H9 (cell line): Measurements from ENCODE around the gene TRIP6. TPM values are rescaled to one million over a fixed set of nuclear protein-coding genes. Genes with fewer than 3 reads are reported as not detected.

Source experiments
- DNase-seq: peaks from one replicate; pipeline ENCODE4 v3.0.0-alpha.2; 2017
- H2AFZ ChIP-seq: one replicate; pipeline ENCODE4 v1.6.1; 2013; ENCODE audit warnings: mild to moderate bottlenecking, low read length, control low read depth, moderate library complexity
- H2AK5ac ChIP-seq: 2 replicates; pipeline ENCODE4 v1.6.1; 2013; ENCODE audit warnings: low read length, control low read depth, mixed read lengths; ENCODE audit not compliant: insufficient read length
- H2BK120ac ChIP-seq: one replicate; pipeline ENCODE4 v1.6.1; 2013; ENCODE audit warnings: low read depth, mild to moderate bottlenecking, low read length, control low read depth, inconsistent platforms; ENCODE audit not compliant: poor library complexity, severe bottlenecking
- H2BK12ac ChIP-seq: 2 replicates; pipeline ENCODE4 v1.6.1; 2013; ENCODE audit warnings: low read length, control low read depth, mixed read lengths, low read depth; ENCODE audit not compliant: insufficient read length
- H2BK15ac ChIP-seq: 2 replicates; pipeline ENCODE4 v1.6.1; 2013; ENCODE audit warnings: low read depth, low read length, control low read depth
- H2BK20ac ChIP-seq: one replicate; pipeline ENCODE4 v1.6.1; 2013; ENCODE audit warnings: low read depth, mild to moderate bottlenecking, low read length, control low read depth, inconsistent platforms; ENCODE audit not compliant: poor library complexity, severe bottlenecking
- H2BK5ac ChIP-seq: 2 replicates; pipeline ENCODE4 v1.6.1; 2013; ENCODE audit warnings: low read length, control low read depth, mixed read lengths; ENCODE audit not compliant: insufficient read length
- H3K14ac ChIP-seq: 2 replicates; pipeline ENCODE4 v1.6.1; 2013; ENCODE audit warnings: low read length, control low read depth; ENCODE audit not compliant: insufficient read depth
- H3K18ac ChIP-seq: 2 replicates; pipeline ENCODE4 v1.6.1; 2013; ENCODE audit warnings: low read depth, mild to moderate bottlenecking, mixed read lengths, low read length, control low read depth; ENCODE audit not compliant: insufficient read length
- H3K23ac ChIP-seq: 2 replicates; pipeline ENCODE4 v1.6.1; 2013; ENCODE audit warnings: low read length, control low read depth, mixed read lengths, low read depth; ENCODE audit not compliant: insufficient read length
- H3K23me2 ChIP-seq: 2 replicates; pipeline ENCODE4 v1.6.1; 2013; ENCODE audit warnings: low read depth, mild to moderate bottlenecking, mixed read lengths, low read length, control low read depth; ENCODE audit not compliant: insufficient read length, poor library complexity, severe bottlenecking
- H3K27ac ChIP-seq: 2 replicates; pipeline ENCODE4 v1.5.1; 2013; ENCODE audit warnings: low read length, control low read depth, mixed read lengths, low read depth; ENCODE audit not compliant: insufficient read length
- H3K27me3 ChIP-seq: 2 replicates; pipeline ENCODE4 v1.6.1; 2013; ENCODE audit warnings: low read length, control low read depth, inconsistent platforms; ENCODE audit not compliant: insufficient read depth
- H3K4ac ChIP-seq: 2 replicates; pipeline ENCODE4 v1.6.1; 2013; ENCODE audit warnings: low read depth, mild to moderate bottlenecking, control low read depth, inconsistent platforms, low read length, moderate library complexity
- H3K4me1 ChIP-seq: 2 replicates; pipeline ENCODE4 v1.6.1; 2013; ENCODE audit warnings: low read length, control low read depth, inconsistent platforms; ENCODE audit not compliant: insufficient read depth
- H3K4me2 ChIP-seq: 2 replicates; pipeline ENCODE4 v1.6.1; 2013; ENCODE audit warnings: low read length, control low read depth, mixed read lengths; ENCODE audit not compliant: insufficient read length, insufficient read depth
- H3K56ac ChIP-seq: 2 replicates; pipeline ENCODE4 v1.6.1; 2013; ENCODE audit warnings: low read depth, mild to moderate bottlenecking, mixed read lengths, low read length, control low read depth; ENCODE audit not compliant: insufficient read length
- H3K79me1 ChIP-seq: 2 replicates; pipeline ENCODE4 v1.6.1; 2013; ENCODE audit warnings: low read depth, mild to moderate bottlenecking, moderate library complexity, low read length, control low read depth, inconsistent platforms; ENCODE audit not compliant: insufficient read depth, poor library complexity, severe bottlenecking
- H3K79me2 ChIP-seq: 2 replicates; pipeline ENCODE4 v1.6.1; 2013; ENCODE audit warnings: low read length, control low read depth, inconsistent platforms; ENCODE audit not compliant: insufficient read depth
- H3K9ac ChIP-seq: 2 replicates; pipeline ENCODE4 v1.6.1; 2013; ENCODE audit warnings: low read length, control low read depth, mixed read lengths; ENCODE audit not compliant: insufficient read length; ENCODE audit errors: extremely low read depth
- H3K9me3 ChIP-seq: one replicate; pipeline ENCODE4 v1.6.1; 2013; ENCODE audit warnings: low read depth, low read length, inconsistent platforms; ENCODE audit not compliant: control insufficient read depth
- H3T11ph ChIP-seq: one replicate; pipeline ENCODE4 v1.6.1; 2013; ENCODE audit warnings: mild to moderate bottlenecking, low read length, control low read depth, inconsistent platforms
- H4K20me1 ChIP-seq: one replicate; pipeline ENCODE4 v1.6.1; 2013; ENCODE audit not compliant: control insufficient read depth, insufficient read length, insufficient read depth
- H4K5ac ChIP-seq: 2 replicates; pipeline ENCODE4 v1.6.1; 2013; ENCODE audit warnings: low read depth, mild to moderate bottlenecking, mixed read lengths, low read length, control low read depth; ENCODE audit not compliant: insufficient read length
- H4K8ac ChIP-seq: replicated peaks from 2 replicates; pipeline ENCODE4 v1.6.1; 2013; ENCODE audit warnings: low read length, control low read depth, mixed read lengths, low read depth; ENCODE audit not compliant: insufficient read length
- H4K91ac ChIP-seq: 2 replicates; pipeline ENCODE4 v1.6.1; 2013; ENCODE audit warnings: low read depth, mild to moderate bottlenecking, moderate library complexity, mixed read lengths, low read length, control low read depth; ENCODE audit not compliant: insufficient read length
- H3K27ac Mint-ChIP-seq, 3 experiments: 2 replicates in 2 of 3; 3 replicates in 1 of 3; pipeline ENCODE4 v1.8.0; 2020 to 2021; ENCODE audit warnings: mixed read lengths in 3 of 3, mild to moderate bottlenecking in 1 of 3, moderate library complexity in 1 of 3
- H3K27me3 Mint-ChIP-seq: 2 replicates; pipeline ENCODE4 v1.8.0; 2021; ENCODE audit warnings: low read depth, mild to moderate bottlenecking, moderate library complexity, mixed read lengths
- H3K36me3 Mint-ChIP-seq, 3 experiments: 2 replicates in 2 of 3; 3 replicates in 1 of 3; pipeline ENCODE4 v1.8.0; 2020 to 2021; ENCODE audit warnings: low read depth in 3 of 3, mixed read lengths in 3 of 3; ENCODE audit not compliant: insufficient read depth in 1 of 3
- H3K4me1 Mint-ChIP-seq, 2 experiments: 2 replicates each; pipeline ENCODE4 v1.8.0; 2020; ENCODE audit warnings: mixed read lengths in 2 of 2
- H3K4me3 Mint-ChIP-seq, 2 experiments: 2 replicates in 1 of 2; 3 replicates in 1 of 2; pipeline ENCODE4 v1.8.0; 2020 to 2021; ENCODE audit warnings: mild to moderate bottlenecking in 2 of 2, mixed read lengths in 2 of 2, moderate library complexity in 1 of 2
- H3K9me3 Mint-ChIP-seq, 2 experiments: 2 replicates in 1 of 2; 3 replicates in 1 of 2; pipeline ENCODE4 v1.8.0; 2020; ENCODE audit warnings: mild to moderate bottlenecking in 2 of 2, mixed read lengths in 2 of 2, moderate library complexity in 1 of 2
- WGBS: extraction: QIAGEN DNeasy Blood & Tissue Kit; methylation state at CpG from one replicate; pipeline ENCODE4 v1.1.7; 2013; ENCODE audit warnings: missing lambda C conversion rate, low lambda C conversion rate, mixed read lengths; ENCODE audit not compliant: insufficient read length; ENCODE audit errors: extremely low coverage; 5-methylcytosine and 5-hydroxymethylcytosine counted together
- total RNA-seq: library from RNA; stranded (reverse); gene quantifications from 2 replicates; pipeline ENCODE4 v1.2.1, GENCODE V29; 2021
- TF ChIP-seq, protein P1 (sequence below): fragments of 200-600 bp; sonication (generic); conservative IDR thresholded peaks from 3 replicates; pipeline ENCODE4 v1.8.0; 2021; ENCODE audit warnings: antibody characterized with exemption, mild to moderate bottlenecking

The TRIP6 gene
- total RNA-seq, 1 experiment from 2014 or later: 122 TPM

DNA sequence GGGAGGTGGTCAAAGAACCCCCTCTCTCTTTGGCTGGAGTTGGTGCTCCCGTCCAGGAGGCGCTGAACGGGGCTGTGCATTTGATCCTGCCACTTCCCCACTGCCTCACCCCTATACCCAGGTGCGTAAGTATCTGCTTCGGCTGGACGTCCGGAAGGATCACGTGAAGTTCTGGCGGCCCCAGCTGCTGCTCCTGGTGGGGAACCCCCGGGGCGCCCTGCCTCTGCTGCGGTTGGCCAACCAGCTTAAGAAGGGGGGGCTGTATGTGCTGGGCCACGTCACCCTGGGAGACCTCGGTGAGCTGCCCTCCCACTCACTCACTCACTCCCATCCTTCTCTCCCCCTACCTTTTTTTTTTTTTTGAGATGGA is 5.6 kb upstream of the TRIP6 start:
- H3K79me1 ChIP-seq: no peaks in the 10 kb centered on the region
- no peak overlapping the region for H2AFZ ChIP-seq
- no peak for DNase-seq
- Mint-ChIP-seq H3K27ac (no peak overlapping the region), H3K27me3 (no peaks in the 10 kb centered on the region), H3K36me3 (peaks cover 23 to 51% (median 41%) of the 10 kb centered on the region in 3 experiments; a peak in 6 of 7 replicates), H3K4me3 (no peak overlapping the region), H3K9me3 (no peaks in the 10 kb centered on the region; a peak in 1 of 5 replicates), H3K4me1 (peaks cover under 1 to 5% of the 10 kb centered on the region in 2 experiments; a peak in 2 of 4 replicates)
- TF ChIP-seq, protein P1, sequence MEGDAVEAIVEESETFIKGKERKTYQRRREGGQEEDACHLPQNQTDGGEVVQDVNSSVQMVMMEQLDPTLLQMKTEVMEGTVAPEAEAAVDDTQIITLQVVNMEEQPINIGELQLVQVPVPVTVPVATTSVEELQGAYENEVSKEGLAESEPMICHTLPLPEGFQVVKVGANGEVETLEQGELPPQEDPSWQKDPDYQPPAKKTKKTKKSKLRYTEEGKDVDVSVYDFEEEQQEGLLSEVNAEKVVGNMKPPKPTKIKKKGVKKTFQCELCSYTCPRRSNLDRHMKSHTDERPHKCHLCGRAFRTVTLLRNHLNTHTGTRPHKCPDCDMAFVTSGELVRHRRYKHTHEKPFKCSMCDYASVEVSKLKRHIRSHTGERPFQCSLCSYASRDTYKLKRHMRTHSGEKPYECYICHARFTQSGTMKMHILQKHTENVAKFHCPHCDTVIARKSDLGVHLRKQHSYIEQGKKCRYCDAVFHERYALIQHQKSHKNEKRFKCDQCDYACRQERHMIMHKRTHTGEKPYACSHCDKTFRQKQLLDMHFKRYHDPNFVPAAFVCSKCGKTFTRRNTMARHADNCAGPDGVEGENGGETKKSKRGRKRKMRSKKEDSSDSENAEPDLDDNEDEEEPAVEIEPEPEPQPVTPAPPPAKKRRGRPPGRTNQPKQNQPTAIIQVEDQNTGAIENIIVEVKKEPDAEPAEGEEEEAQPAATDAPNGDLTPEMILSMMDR: no peak
- H3K27ac ChIP-seq: no peak overlapping the region
- H3K4me2 ChIP-seq: no peak overlapping the region
- H4K91ac ChIP-seq: no peak overlapping the region
- H4K5ac ChIP-seq: no peak overlapping the region
- H2BK15ac ChIP-seq: no peak overlapping the region
- H2BK12ac ChIP-seq: no peak overlapping the region
- H3K79me2 ChIP-seq: no peaks in the 10 kb centered on the region
- no peak overlapping the region for H3K18ac ChIP-seq
- H3K56ac ChIP-seq: no peak overlapping the region
- H2BK120ac ChIP-seq: no peak overlapping the region
- no peak overlapping the region; the same call in 1 of the 2 replicates for H3K14ac ChIP-seq
- no peak overlapping the region for H2BK5ac ChIP-seq
- no peaks in the 10 kb centered on the region for H4K20me1 ChIP-seq
- H3K4ac ChIP-seq: no peak overlapping the region
- no peaks in the 10 kb centered on the region for H3K23me2 ChIP-seq
- no peak overlapping the region for H4K8ac ChIP-seq
- no peak overlapping the region for H2AK5ac ChIP-seq
- no peaks in the 10 kb centered on the region for H3K9me3 ChIP-seq
- H2BK20ac ChIP-seq: no peak overlapping the region
- H3T11ph ChIP-seq: no peak overlapping the region
- WGBS: no CpG with 5 or more reads among the region's 14 CpGs
- H3K27me3 ChIP-seq: no peaks in the 10 kb centered on the region
- no peak overlapping the region for H3K23ac ChIP-seq
- no peaks in the 10 kb centered on the region for H3K4me1 ChIP-seq
- H3K9ac ChIP-seq: no peak overlapping the region
